Osteoblast (primary cell): ENCODE measurements around the gene ZC2HC1B. TPM values are rescaled to one million over a fixed set of nuclear protein-coding genes. Genes with fewer than 3 reads are reported as not detected.

ENCODE experiments used
- DNase-seq: peaks from one replicate; pipeline ENCODE4 v3.0.0; 2011; ENCODE audit warnings: low spot score, mixed read lengths; ENCODE audit not compliant: insufficient read length; ENCODE audit errors: missing footprints
- H2AFZ ChIP-seq: 2 replicates; pipeline ENCODE4 v1.6.0; 2011; ENCODE audit warnings: mild to moderate bottlenecking, low read length
- H3K27ac ChIP-seq: 2 replicates; pipeline ENCODE4 v1.5.1; 2011; ENCODE audit warnings: mild to moderate bottlenecking, low read depth, low read length, moderate library complexity
- H3K27me3 ChIP-seq: 2 replicates; pipeline ENCODE4 v1.6.0; 2012; ENCODE audit warnings: mild to moderate bottlenecking, control low read depth, inconsistent platforms, low read length, moderate library complexity; ENCODE audit not compliant: insufficient read depth
- H3K36me3 ChIP-seq: 2 replicates; pipeline ENCODE4 v1.5.1; 2011; ENCODE audit warnings: mild to moderate bottlenecking, low read length, control low read depth, moderate library complexity; ENCODE audit not compliant: insufficient read depth
- H3K4me1 ChIP-seq: 2 replicates; pipeline ENCODE4 v1.5.1; 2011; ENCODE audit warnings: mild to moderate bottlenecking, low read length, control low read depth, moderate library complexity; ENCODE audit not compliant: insufficient read depth
- H3K4me2 ChIP-seq: 2 replicates; pipeline ENCODE4 v1.6.0; 2011; ENCODE audit warnings: mild to moderate bottlenecking, low read length; ENCODE audit not compliant: insufficient read depth
- H3K4me3 ChIP-seq: fragments of 200-600 bp; sonication (generic); 3 replicates; pipeline ENCODE4 v1.5.1; 2012; ENCODE audit warnings: mild to moderate bottlenecking, low read length, inconsistent platforms; ENCODE audit not compliant: insufficient read depth
- H3K79me2 ChIP-seq: 2 replicates; pipeline ENCODE4 v1.6.0; 2012; ENCODE audit warnings: mild to moderate bottlenecking, low read length, control low read depth, inconsistent platforms; ENCODE audit not compliant: insufficient read depth
- H3K9me3 ChIP-seq: 2 replicates; pipeline ENCODE4 v1.5.1; 2011; ENCODE audit warnings: low read depth, low read length, control low read depth
- H4K20me1 ChIP-seq: 2 replicates; pipeline ENCODE4 v1.6.0; 2012; ENCODE audit warnings: mild to moderate bottlenecking, low read length, control low read depth; ENCODE audit not compliant: insufficient read depth
- total RNA-seq: library from RNA; depleted of rRNA; stranded (reverse); fragments of >200 nt; gene quantifications from 2 replicates; pipeline ENCODE4 v1.2.3, GENCODE V29; 2012
- TF ChIP-seq, protein P1 (sequence below): IDR thresholded peaks from 2 replicates; pipeline ENCODE4 v1.5.1; 2011; ENCODE audit warnings: mild to moderate bottlenecking, low read depth, low read length, moderate library complexity; ENCODE audit errors: extremely low read depth

ZC2HC1B gene
- total RNA-seq, 1 donor: not detected

- no peak for DNase-seq
- peaks cover 4% of the 10 kb centered on the region for H3K27me3 ChIP-seq
- H4K20me1 ChIP-seq: no peaks in the 10 kb centered on the region
- H3K79me2 ChIP-seq: no peaks in the 10 kb centered on the region
- no peaks in the 10 kb centered on the region for H3K9me3 ChIP-seq
- H3K4me1 ChIP-seq: no peaks in the 10 kb centered on the region
- TF ChIP-seq, protein P1, sequence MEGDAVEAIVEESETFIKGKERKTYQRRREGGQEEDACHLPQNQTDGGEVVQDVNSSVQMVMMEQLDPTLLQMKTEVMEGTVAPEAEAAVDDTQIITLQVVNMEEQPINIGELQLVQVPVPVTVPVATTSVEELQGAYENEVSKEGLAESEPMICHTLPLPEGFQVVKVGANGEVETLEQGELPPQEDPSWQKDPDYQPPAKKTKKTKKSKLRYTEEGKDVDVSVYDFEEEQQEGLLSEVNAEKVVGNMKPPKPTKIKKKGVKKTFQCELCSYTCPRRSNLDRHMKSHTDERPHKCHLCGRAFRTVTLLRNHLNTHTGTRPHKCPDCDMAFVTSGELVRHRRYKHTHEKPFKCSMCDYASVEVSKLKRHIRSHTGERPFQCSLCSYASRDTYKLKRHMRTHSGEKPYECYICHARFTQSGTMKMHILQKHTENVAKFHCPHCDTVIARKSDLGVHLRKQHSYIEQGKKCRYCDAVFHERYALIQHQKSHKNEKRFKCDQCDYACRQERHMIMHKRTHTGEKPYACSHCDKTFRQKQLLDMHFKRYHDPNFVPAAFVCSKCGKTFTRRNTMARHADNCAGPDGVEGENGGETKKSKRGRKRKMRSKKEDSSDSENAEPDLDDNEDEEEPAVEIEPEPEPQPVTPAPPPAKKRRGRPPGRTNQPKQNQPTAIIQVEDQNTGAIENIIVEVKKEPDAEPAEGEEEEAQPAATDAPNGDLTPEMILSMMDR: no peak
- H3K4me2 ChIP-seq: no peak overlapping the region
- no peaks in the 10 kb centered on the region for H3K36me3 ChIP-seq
- no peak overlapping the region for H2AFZ ChIP-seq
- no peak overlapping the region for H3K4me3 ChIP-seq
- no peak overlapping the region for H3K27ac ChIP-seq
Observed at GRCh38 chr6:143936347-143936746, 72.1 kb downstream of the ZC2HC1B start.

DNA sequence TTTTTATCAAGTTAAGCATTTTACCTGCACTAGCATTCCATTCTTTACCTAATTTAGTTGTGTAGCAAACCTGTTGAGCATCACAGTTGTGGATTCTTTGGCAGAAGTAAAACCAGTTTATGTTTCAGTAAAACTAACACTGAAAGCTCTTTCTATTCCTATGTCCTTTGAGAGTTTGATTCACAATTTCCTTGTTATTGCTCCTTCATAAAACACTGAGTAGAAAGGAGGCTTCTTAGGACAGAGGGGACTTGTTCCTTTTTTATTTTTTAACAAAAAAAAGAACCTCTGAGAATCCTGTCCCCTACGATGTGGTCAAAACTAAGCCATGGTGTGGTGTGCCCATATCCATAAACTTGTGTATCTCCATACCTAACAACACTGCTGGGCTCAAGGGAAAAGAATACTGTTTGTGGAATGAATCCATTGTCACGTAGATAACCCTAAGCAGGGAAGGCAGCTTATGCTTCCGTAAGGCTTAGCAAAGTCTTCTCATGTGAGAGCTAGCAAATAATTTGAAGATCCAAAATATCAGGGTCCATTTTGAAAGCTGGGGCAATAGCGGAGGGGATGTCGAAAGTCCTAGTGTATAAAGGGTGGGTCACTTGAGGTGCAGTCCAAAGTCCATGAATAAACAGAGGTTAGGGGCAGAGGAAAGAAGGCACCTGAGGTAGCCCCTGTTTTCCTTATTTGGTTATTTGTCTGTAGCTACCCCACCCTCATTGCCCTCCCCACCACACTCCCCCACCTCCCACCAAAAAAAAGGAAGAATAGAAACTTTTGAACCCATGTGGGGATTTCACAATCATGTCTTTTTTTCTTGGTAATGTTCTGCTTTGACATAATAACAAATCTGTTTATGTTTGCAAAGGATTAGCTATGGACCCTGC lies 72.7 kb downstream of the ZC2HC1B start:
- Histone ChIP-seq H3K4me1 (no peaks in the 10 kb centered on the region), H4K20me1 (no peaks in the 10 kb centered on the region), H3K36me3 (no peaks in the 10 kb centered on the region), H3K79me2 (no peaks in the 10 kb centered on the region), H3K27me3 (peaks cover 4% of the 10 kb centered on the region), H3K9me3 (no peaks in the 10 kb centered on the region), H3K4me2 (no peak overlapping the region), H2AFZ (no peak overlapping the region), H3K4me3 (no peak overlapping the region), H3K27ac (no peak overlapping the region)
- TF ChIP-seq, protein P1: no peak
- no peak for DNase-seq

GRCh38 chr6:143937668-143937970 lies 73.3 kb downstream of the ZC2HC1B start:
- peaks cover 4% of the 10 kb centered on the region for H3K27me3 ChIP-seq
- no peak overlapping the region for H3K27ac ChIP-seq
- H3K9me3 ChIP-seq: no peaks in the 10 kb centered on the region
- H3K4me1 ChIP-seq: no peaks in the 10 kb centered on the region
- no peaks in the 10 kb centered on the region for H3K79me2 ChIP-seq
- DNase-seq: no peak
- H3K4me2 ChIP-seq: no peak overlapping the region
- H2AFZ ChIP-seq: no peak overlapping the region
- TF ChIP-seq, protein P1: no peak
- no peaks in the 10 kb centered on the region for H4K20me1 ChIP-seq
- H3K4me3 ChIP-seq: no peak overlapping the region
- H3K36me3 ChIP-seq: no peaks in the 10 kb centered on the region

DNA sequence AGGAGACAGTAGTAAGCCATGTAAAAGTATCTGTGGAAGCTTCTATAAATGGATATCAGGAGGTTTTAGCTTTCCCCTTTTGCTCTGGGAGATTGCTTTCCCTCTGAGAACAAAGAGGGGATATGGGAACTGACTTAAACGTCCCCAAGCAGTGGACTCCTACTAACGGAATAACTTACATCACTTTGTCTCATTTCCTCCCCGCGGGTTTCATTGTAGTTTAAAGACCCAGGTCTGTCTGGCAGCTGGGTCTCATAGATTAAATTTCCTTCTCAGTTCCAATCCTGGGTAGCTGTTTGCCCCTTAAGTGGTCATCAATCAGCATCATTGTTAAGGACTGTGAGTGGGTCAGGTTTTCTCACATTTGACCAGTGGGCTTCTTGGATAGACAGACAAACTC lies 75.1 kb downstream of the ZC2HC1B start:
- H3K9me3 ChIP-seq: no peaks in the 10 kb centered on the region
- peaks cover 4% of the 10 kb centered on the region for H3K27me3 ChIP-seq
- H4K20me1 ChIP-seq: no peaks in the 10 kb centered on the region
- H3K27ac ChIP-seq: no peak overlapping the region
- H2AFZ ChIP-seq: no peak overlapping the region
- TF ChIP-seq, protein P1: no peak
- H3K79me2 ChIP-seq: no peaks in the 10 kb centered on the region
- H3K4me1 ChIP-seq: no peaks in the 10 kb centered on the region
- no peak overlapping the region for H3K4me2 ChIP-seq
- no peaks in the 10 kb centered on the region for H3K36me3 ChIP-seq
- H3K4me3 ChIP-seq: no peak overlapping the region
- DNase-seq: no peak
